GM19463 (cell line): ENCODE data around the gene SLC25A23.

Experiments
- ATAC-seq: cut with Tn5 transposase; IDR thresholded peaks from one replicate; pipeline ENCODE4 v1.9.1; 2021; ENCODE audit warnings: mild to moderate bottlenecking, moderate library complexity; ENCODE audit not compliant: unreplicated experiment

Gene SLC25A23

GRCh38 chr19:6425732-6426620 lies 33.6 kb downstream of the SLC25A23 start:
- ATAC-seq = no peak

GRCh38 chr19:6424939-6425731 lies 34.5 kb downstream of the SLC25A23 start:
- peak; percentile 86 for ATAC-seq

GRCh38 chr19:6424195-6424938 lies 35.2 kb downstream of the SLC25A23 start, which contains the start of gene KHSRP:
TSS of gene KHSRP (minus strand) at chr19:6424811. CDS start at chr19:6424701, 110 bp downstream.
- ATAC-seq = no peak

GRCh38 chr19:6423499-6424194 lies 35.9 kb downstream of the SLC25A23 start:
- ATAC-seq = no peak

- no peak for ATAC-seq
Observed at GRCh38 chr19:6421075-6422014, 38.2 kb downstream of the SLC25A23 start.

GRCh38 chr19:6418562-6418932 lies 41.0 kb downstream of the SLC25A23 start:
- ATAC-seq = no peak

- ATAC-seq = no peak
Observed at GRCh38 chr19:6417713-6418561, 41.7 kb downstream of the SLC25A23 start.

- ATAC-seq = no peak
Observed at GRCh38 chr19:6416658-6417405, 42.8 kb downstream of the SLC25A23 start.

GRCh38 chr19:6415591-6416190 lies 43.9 kb downstream of the SLC25A23 start:
- no peak for ATAC-seq

- no peak for ATAC-seq
Observed at GRCh38 chr19:6414793-6415590, 44.6 kb downstream of the SLC25A23 start.

- no peak for ATAC-seq
Observed at GRCh38 chr19:6413721-6414643, 45.6 kb downstream of the SLC25A23 start.

- no peak for ATAC-seq
Observed at GRCh38 chr19:6413291-6413690, 46.3 kb downstream of the SLC25A23 start.

- no peak for ATAC-seq
Observed at GRCh38 chr19:6412447-6413091, 47.0 kb downstream of the SLC25A23 start.

GRCh38 chr19:6412061-6412446 lies 47.5 kb downstream of the SLC25A23 start:
- ATAC-seq = no peak

GRCh38 chr19:6409346-6409745 lies 50.2 kb downstream of the SLC25A23 start:
- ATAC-seq = no peak
